HG03342 (cell line): ENCODE data around the gene DHX40.
"Not testable (repeated sequence)": the region's sequence is repeated elsewhere in the genome, so short reads cannot be mapped to it uniquely, and the experiment has no call there.

Experiments used
- ATAC-seq: cut with Tn5 transposase; IDR thresholded peaks from one replicate; pipeline ENCODE4 v1.9.1; 2021; ENCODE audit warnings: mild to moderate bottlenecking, moderate library complexity; ENCODE audit not compliant: unreplicated experiment

Gene DHX40, protein sequence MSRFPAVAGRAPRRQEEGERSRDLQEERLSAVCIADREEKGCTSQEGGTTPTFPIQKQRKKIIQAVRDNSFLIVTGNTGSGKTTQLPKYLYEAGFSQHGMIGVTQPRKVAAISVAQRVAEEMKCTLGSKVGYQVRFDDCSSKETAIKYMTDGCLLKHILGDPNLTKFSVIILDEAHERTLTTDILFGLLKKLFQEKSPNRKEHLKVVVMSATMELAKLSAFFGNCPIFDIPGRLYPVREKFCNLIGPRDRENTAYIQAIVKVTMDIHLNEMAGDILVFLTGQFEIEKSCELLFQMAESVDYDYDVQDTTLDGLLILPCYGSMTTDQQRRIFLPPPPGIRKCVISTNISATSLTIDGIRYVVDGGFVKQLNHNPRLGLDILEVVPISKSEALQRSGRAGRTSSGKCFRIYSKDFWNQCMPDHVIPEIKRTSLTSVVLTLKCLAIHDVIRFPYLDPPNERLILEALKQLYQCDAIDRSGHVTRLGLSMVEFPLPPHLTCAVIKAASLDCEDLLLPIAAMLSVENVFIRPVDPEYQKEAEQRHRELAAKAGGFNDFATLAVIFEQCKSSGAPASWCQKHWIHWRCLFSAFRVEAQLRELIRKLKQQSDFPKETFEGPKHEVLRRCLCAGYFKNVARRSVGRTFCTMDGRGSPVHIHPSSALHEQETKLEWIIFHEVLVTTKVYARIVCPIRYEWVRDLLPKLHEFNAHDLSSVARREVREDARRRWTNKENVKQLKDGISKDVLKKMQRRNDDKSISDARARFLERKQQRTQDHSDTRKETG

DNA sequence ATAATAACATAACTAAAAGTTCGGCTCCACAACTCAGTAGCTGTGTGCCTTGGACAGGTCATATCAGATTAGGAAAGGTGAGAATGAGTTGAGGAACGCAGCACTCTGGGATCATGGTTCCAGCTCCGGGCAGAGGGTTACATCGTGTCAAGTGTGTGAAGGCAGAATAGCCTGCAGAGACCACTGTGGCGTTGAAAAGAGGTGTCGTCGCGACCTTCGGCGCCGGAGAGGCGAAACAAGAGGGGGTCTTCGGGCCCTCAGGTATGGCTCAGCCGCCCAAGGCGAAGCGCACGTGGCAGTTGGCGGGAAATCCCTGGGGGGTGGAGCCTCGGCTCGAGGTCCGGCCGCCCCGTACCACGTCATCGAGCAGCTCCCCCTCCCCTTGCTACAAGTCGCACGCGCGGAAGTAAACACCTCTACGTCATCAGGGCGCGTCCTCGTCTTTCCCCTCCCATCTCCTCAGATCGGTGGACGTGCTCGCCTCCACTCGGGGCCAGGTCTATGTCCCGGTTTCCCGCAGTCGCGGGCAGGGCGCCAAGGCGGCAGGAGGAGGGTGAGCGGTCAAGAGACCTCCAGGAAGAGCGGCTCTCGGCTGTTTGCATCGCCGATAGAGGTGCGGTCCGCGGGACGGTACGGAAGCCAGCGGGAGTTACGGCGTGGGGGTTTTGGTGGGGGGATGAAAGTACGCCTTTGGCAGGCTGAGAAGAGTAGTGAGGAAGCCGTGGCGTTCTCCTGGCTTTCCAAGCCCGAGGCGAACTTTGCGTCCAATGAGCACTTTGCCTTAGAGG lies at the start of gene DHX40:
Gene DHX40, plus strand, starts transcription at position 440 of the 788 bp plus-strand sequence. Its CDS starts 62 bp downstream, at position 502.
- peak; percentile 89 for ATAC-seq

GRCh38 chr17:59516451-59516850 lies 49.0 kb upstream of the DHX40 start:
- no peak for ATAC-seq

GRCh38 chr17:59519132-59519531 lies 46.3 kb upstream of the DHX40 start:
- no peak for ATAC-seq

DNA sequence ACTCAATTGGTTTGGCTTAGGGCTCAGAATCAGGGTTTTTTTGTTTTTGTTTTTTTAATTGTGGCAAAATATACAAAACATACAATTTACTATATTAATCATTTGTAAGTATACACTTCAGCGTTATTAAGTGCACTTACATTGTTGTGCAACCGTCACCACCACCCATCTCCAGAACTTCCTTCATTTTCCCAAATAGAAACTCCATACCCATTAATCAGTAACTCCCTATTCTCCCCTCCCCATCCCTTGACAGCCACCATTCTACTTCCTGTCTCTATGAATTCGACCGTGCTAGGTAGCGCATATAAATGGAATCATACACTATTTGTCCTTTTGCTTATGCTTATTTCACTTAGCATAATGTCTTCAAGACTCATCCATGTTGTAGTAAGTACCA lies 45.2 kb upstream of the DHX40 start:
- no peak for ATAC-seq

GRCh38 chr17:59521465-59522126 lies 43.8 kb upstream of the DHX40 start:
- no peak for ATAC-seq

DNA sequence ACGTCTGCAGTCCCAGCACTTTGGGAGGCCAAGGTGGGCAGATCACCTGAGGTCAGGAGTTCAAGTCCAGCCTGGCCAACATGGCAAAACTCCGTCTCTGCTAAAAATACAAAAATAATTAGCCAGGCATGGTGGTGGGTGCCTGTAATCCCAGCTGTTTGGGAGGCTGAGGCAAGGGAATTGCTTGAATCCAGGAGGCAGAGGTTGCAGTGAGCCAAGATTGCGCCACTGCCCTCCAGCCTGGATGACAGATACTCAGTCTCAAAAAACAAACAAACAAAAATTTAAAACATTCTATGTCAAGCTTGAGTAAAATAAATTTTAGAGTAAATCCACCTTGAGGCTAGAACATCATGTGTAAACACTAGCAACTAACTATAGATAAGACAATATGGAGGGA lies 40.5 kb upstream of the DHX40 start:
- ATAC-seq: not testable (repeated sequence)

GRCh38 chr17:59525668-59526067 lies 39.7 kb upstream of the DHX40 start:
- ATAC-seq: no peak

- no peak for ATAC-seq
Measured at GRCh38 chr17:59526451-59526850, 39.0 kb upstream of the DHX40 start.

GRCh38 chr17:59527325-59527917 lies 38.0 kb upstream of the DHX40 start:
- no peak for ATAC-seq

GRCh38 chr17:59527931-59528330 lies 37.5 kb upstream of the DHX40 start:
- no peak for ATAC-seq

DNA sequence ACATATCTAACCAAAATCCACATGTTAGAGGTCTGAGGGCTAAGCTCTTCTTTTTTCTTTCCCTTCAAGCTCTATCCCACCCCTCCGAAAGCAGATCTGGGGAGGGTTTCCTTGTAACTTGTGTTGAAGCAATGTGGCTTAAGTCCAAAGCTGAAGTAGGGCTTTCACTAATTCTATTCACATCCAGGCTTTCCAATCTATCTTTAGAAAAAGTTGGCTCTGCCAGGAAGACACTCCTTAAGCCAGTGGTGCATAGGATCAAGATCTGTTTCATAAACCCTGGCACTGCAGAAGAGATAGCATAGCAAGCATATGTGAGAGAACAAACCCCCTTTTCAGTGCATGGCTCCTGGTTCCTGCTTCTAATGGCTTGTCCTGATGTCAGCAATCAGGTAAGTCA lies 34.9 kb upstream of the DHX40 start:
- no peak for ATAC-seq

DNA sequence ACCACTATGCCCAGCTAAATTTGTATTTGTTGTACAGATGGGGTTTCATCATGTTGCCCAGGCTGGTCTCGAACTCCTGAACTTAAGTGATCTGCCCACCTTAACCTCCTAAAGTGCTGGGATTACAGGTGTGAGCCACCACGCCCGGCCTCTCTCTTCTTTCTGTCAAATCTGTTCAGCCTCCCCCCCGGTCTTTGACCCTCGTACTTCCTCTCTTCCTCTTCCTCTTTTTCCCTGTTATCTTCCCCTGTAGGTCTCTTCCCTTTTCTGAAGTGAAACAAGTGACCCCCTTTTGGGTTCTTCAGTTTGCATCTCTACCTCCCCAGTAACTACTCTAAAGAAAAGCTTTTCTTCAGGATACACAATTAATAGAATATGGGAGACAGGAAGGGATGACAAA lies 31.7 kb upstream of the DHX40 start:
- no peak for ATAC-seq

- no peak for ATAC-seq
Measured at GRCh38 chr17:59534583-59534982, 30.8 kb upstream of the DHX40 start.

DNA sequence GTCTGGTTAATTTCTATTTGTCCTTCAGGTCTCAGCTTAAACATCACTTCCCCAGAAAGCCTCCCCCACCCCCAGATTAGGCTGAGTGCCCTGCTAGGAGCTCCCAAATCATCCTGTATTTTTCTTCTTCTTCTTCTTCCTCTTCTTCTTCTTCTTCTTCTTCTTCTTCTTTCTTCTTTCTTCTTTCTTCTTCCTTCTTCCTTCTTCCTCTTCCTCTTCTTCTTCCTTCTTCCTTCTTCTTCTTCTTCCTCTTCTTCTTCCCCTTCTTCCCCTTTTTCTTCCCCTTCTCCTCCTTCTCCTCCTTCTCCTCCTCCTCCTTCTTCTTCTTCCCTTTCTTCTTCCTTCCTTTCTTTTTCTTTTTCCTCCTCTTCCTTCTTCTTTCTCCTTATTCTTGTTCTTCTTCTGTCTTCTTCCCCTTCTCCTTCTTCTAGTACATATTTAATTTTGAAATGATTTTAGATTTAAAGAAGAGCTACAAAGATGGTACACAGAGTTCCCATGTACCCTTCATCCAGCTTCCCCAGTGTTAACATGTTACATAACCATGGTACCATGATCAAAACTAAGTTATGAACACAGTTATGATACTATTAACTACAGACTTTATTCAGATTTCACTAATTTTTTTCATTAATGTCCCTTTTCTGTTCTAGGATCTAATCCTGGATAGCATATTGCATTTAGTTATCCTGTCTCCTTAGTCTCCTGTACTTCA lies 27.1 kb upstream of the DHX40 start:
- no peak for ATAC-seq

GRCh38 chr17:59542960-59543635 lies 22.3 kb upstream of the DHX40 start:
- no peak for ATAC-seq

GRCh38 chr17:59545942-59546341 lies 19.5 kb upstream of the DHX40 start:
- ATAC-seq: no peak

DNA sequence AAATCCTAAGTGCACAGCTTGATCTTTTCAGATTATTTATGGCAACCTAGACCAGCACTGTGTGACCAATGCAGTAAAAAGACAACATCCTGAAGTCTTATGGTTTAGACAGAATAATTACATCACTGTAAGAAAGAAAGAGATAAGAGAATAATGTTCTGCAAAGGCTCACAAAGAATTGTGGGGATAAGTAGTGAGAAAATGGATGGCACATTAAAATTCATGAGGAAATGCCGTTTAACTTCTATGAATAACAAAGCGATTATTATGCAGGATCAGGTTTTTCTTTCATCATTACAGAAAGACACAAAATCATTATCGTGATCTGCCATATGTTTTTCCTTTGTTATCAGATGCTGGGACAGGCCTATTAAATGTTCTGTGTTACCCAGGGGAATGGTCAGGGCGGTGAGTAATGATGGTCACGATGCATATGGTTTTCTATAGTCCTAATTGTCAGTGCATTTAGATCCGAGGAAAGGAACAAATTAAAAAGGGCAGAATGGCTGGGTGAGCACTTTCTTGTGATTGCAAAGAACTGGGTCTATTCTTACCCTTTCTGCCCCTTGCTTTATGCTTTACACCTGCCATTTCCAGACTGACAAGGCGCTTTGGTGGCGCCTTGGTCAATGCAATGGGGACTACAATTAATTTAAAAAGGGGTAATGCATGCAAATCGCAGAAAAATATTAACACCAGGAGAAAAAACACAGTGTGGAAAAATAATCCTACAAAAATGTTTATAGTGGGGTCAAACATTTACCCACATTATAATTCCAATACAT lies 18.1 kb upstream of the DHX40 start:
- ATAC-seq: no peak

- ATAC-seq: not testable (repeated sequence)
Measured at GRCh38 chr17:59548985-59549384, 16.4 kb upstream of the DHX40 start.
